WI38 (cell line): Measurements from ENCODE around the gene STK32C.

Experiments
- H3K4me3 ChIP-seq: 2 replicates; pipeline ENCODE4 v1.5.1; 2011; ENCODE audit warnings: low read depth, mild to moderate bottlenecking, control low read depth, low read length
- CTCF ChIP-seq: IDR thresholded peaks from 2 replicates; pipeline ENCODE4 v1.5.1; 2012; ENCODE audit warnings: low read depth, mild to moderate bottlenecking, control low read depth, low read length

Gene STK32C

GRCh38 chr10:132158823-132159222, 148.9 kb downstream of the STK32C start:
- TF ChIP-seq CTCF = no peak
- no peak overlapping the region for H3K4me3 ChIP-seq

- no peak overlapping the region for H3K4me3 ChIP-seq
- TF ChIP-seq CTCF = no peak
Measured at GRCh38 chr10:132158122-132158741, 149.5 kb downstream of the STK32C start.
